GM12878 (cell line): Measurements from ENCODE around the gene PRMT1. TPM values are rescaled to one million over a fixed set of nuclear protein-coding genes. Genes with fewer than 3 reads are reported as not detected.

Source experiments
- ATAC-seq: fragments of 200-7000 bp; cut with Tn5 transposase; 3 replicates; pipeline ENCODE4 v1.9.1; 2020; ENCODE audit warnings: mild to moderate bottlenecking, moderate library complexity
- BruUV-seq: library from RNA; stranded (reverse); fragments of 400-500 nt; replicated peaks from 2 replicates; lab custom pipeline; 2021; lab: Mats Ljungman, UMichigan
- CTCF ChIA-PET: fragments of 300-600 bp; sonication (Branson Sonifier 250); formaldehyde crosslinking; extraction: SDS; loops from one replicate; lab custom pipeline; 2021; ENCODE audit warnings: inconsistent platforms; lab: Yijun Ruan, JAX
- POLR2A ChIA-PET: fragments of 350-600 bp; formaldehyde crosslinking; extraction: SDS; loops from one replicate; lab custom pipeline; 2021; ENCODE audit warnings: inconsistent platforms; lab: Charles Lee
- RAD21 ChIA-PET: fragments of 300-600 bp; sonication (Branson Sonifier 250); formaldehyde crosslinking; loops from one replicate; lab custom pipeline; 2023; ENCODE audit warnings: antibody characterized with exemption; ENCODE audit not compliant: unreplicated experiment; lab: Charles Lee
- SMC1A ChIA-PET: fragments of 300-600 bp; sonication (Branson Sonifier 250); formaldehyde crosslinking; loops from one replicate; lab custom pipeline; 2023; ENCODE audit not compliant: unreplicated experiment, uncharacterized antibody; lab: Charles Lee
- DNase-seq: peaks from one replicate; pipeline ENCODE4 v3.0.0-alpha.2; 2011; ENCODE audit warnings: low read depth, low spot score
- FAIRE-seq: peaks from 3 replicates; lab custom pipeline; 2011; peaks lifted over from hg19 to GRCh38; lab: Jason Lieb, UNC
- H2AFZ ChIP-seq: 2 replicates; pipeline ENCODE4 v1.6.0; 2011; ENCODE audit warnings: low read depth, low read length, control low read depth; ENCODE audit not compliant: control insufficient read depth
- H3K27ac ChIP-seq: 2 replicates; pipeline ENCODE4 v1.5.1; 2011; ENCODE audit warnings: control low read depth; ENCODE audit not compliant: control insufficient read depth, insufficient read depth
- H3K27me3 ChIP-seq, 2 experiments: replicated peaks in 1 of 2; 2 replicates each; pipeline versions ENCODE4 v1.6.0 to v1.6.1; 2011; ENCODE audit warnings: low read length in 1 of 2; ENCODE audit not compliant: control insufficient read depth in 2 of 2, insufficient read depth in 2 of 2
- H3K36me3 ChIP-seq, 2 experiments: 2 replicates each; pipeline ENCODE4 v1.5.1; 2011; ENCODE audit warnings: low read length in 1 of 2; ENCODE audit not compliant: control insufficient read depth in 2 of 2, insufficient read depth in 2 of 2
- H3K4me1 ChIP-seq: 2 replicates; pipeline ENCODE4 v1.6.1; 2011; ENCODE audit warnings: mild to moderate bottlenecking, low read length, moderate library complexity, mixed read lengths; ENCODE audit not compliant: control insufficient read depth, insufficient read depth
- H3K4me2 ChIP-seq: 2 replicates; pipeline ENCODE4 v1.6.0; 2011; ENCODE audit warnings: control low read depth; ENCODE audit not compliant: control insufficient read depth, insufficient read depth
- H3K4me3 ChIP-seq: fragments of 200-600 bp; sonication (generic); 2 replicates; pipeline ENCODE4 v1.5.1; 2016
- H3K79me2 ChIP-seq: 2 replicates; pipeline ENCODE4 v1.6.0; 2011; ENCODE audit warnings: low read length; ENCODE audit not compliant: control insufficient read depth, insufficient read depth
- H3K9ac ChIP-seq: 2 replicates; pipeline ENCODE4 v1.8.0; 2011; ENCODE audit warnings: low read length, control low read depth, mixed read lengths; ENCODE audit not compliant: control insufficient read depth, insufficient read depth
- H3K9me3 ChIP-seq: replicated peaks from 3 replicates; pipeline ENCODE4 v1.5.1; 2011; ENCODE audit warnings: mild to moderate bottlenecking, low read length; ENCODE audit not compliant: control insufficient read depth, insufficient read depth
- H4K20me1 ChIP-seq: 2 replicates; pipeline ENCODE4 v1.6.0; 2011; ENCODE audit not compliant: control insufficient read depth, insufficient read depth
- E2F4 ChIP-seq: IDR thresholded peaks from 2 replicates; pipeline ENCODE4 v1.6.1; 2012; ENCODE audit warnings: low read depth, low read length, improper control_type of control experiment
- NFYB ChIP-seq: IDR thresholded peaks from 2 replicates; pipeline ENCODE4 v1.6.1; 2011; ENCODE audit warnings: low read depth, mild to moderate bottlenecking, low read length, improper control_type of control experiment, moderate library complexity; ENCODE audit not compliant: insufficient read depth
- TCF7 ChIP-seq: IDR thresholded peaks from 2 replicates; pipeline ENCODE4 v1.6.1; 2014; ENCODE audit warnings: antibody characterized with exemption, borderline replicate concordance
- WGBS: methylation state at CpG from one replicate; pipeline ENCODE4 v1.1.6; 2016; ENCODE audit warnings: low lambda C conversion rate; ENCODE audit not compliant: insufficient replicate concordance, insufficient coverage; ENCODE audit errors: missing lambda C conversion rate; 5-methylcytosine and 5-hydroxymethylcytosine counted together
- in situ Hi-C: fragments of 300-500 bp; cut with MboI; formaldehyde crosslinking; loops from 9 replicates; pipeline ENCODE4 v1.14.3; 2018; ENCODE audit warnings: mixed read lengths
- intact Hi-C: fragments of 100-400 bp; cut with micrococcal nuclease; formaldehyde crosslinking; loops from one replicate; pipeline ENCODE4 v1.14.2; 2022; ENCODE audit not compliant: unreplicated experiment
- polyA plus RNA-seq, 11 experiments: library from polyadenylated mRNA; depleted of rRNA in 4 of 11; unstranded in 6 of 11; stranded (reverse) in 5 of 11; fragments of >200 nt; fragmentation: Nextera tagmentation in 4 of 11; fragmentation: Illumina TruSeq in 1 of 11; extraction: Ambion mirVana in 4 of 11; extraction: Trizol in 1 of 11; gene quantifications; 1 replicate in 1 of 11; 2 replicates in 10 of 11; pipeline versions ENCODE4 v1.2.1 to v1.2.3, GENCODE V29; 2011 to 2016; ENCODE audit warnings: inconsistent platforms in 2 of 11, missing spikeins in 2 of 11, low read depth in 1 of 11
- total RNA-seq, 4 experiments: library from RNA; depleted of rRNA in 3 of 4; stranded (reverse); fragments of >200 nt in 3 of 4; fragmentation: Illumina TruSeq in 1 of 4; extraction: Trizol in 1 of 4; gene quantifications; 2 replicates each; pipeline versions ENCODE4 v1.2.1 to v1.2.3, GENCODE V29; 2013 to 2021

PRMT1 gene
- total and polyA plus RNA-seq, 10 of the 15 experiments (the other 5 are each of a cell fraction or from before 2014, with no cell fraction given) = 19.9 to 667 (median 444) TPM

- H2AFZ ChIP-seq = no peak overlapping the region
- no peak for ATAC-seq
- WGBS = 99% methylated on average over 58 of the region's 110 CpGs
- TF ChIP-seq E2F4 (no peak), NFYB (no peak), TCF7 (no peak)
- TF ChIP-seq, all 136 proteins: peak for 0
- Histone ChIP-seq H3K9ac (no peak overlapping the region), H3K4me1 (no peaks in the 10 kb centered on the region), H4K20me1 (no peaks in the 10 kb centered on the region), H3K4me3 (no peak overlapping the region), H3K79me2 (no peaks in the 10 kb centered on the region), H3K9me3 (no peaks in the 10 kb centered on the region), H3K36me3 (peaks cover 0 to 19% of the 10 kb centered on the region in 2 experiments; a peak in 3 of 4 replicates), H3K27ac (no peak overlapping the region), H3K4me2 (no peak overlapping the region), H3K27me3 (no peaks in the 10 kb centered on the region)
- SMC1A ChIA-PET = no interaction called here
- in situ Hi-C loops = no loop called here
- DNase-seq (no peak), FAIRE-seq (no peak)
- RAD21 ChIA-PET = no interaction called here
- POLR2A ChIA-PET = no interaction called here
- CTCF ChIA-PET = no interaction called here
- BruUV-seq = no TSS peak
- intact Hi-C loops = no loop called here
Observed at GRCh38 chr19:49651820-49652550, 25.1 kb upstream of the PRMT1 start.
